H1 (cell line): ENCODE results near the gene PTPRF. TPM values are rescaled to one million over a fixed set of nuclear protein-coding genes. Genes with fewer than 3 reads are reported as not detected.

Experiments
- CTCF ChIA-PET: fragments of 300-600 bp; sonication (Branson Sonifier 250); formaldehyde crosslinking; loops from one replicate; lab custom pipeline; 2021; ENCODE audit not compliant: partially characterized antibody; lab: Charles Lee
- POLR2A ChIA-PET: fragments of 300-600 bp; sonication (Branson Sonifier 250); formaldehyde crosslinking; loops from one replicate; lab custom pipeline; 2021; ENCODE audit warnings: inconsistent platforms; ENCODE audit not compliant: partially characterized antibody; lab: Charles Lee
- DNase-seq, 2 experiments: peaks; one replicate each; pipeline versions ENCODE4 v3.0.0 to v3.0.0-alpha.2; 2010 to 2022; ENCODE audit warnings: low spot score in 2 of 2, low read depth in 1 of 2, mixed read lengths in 1 of 2
- FAIRE-seq: peaks from 2 replicates; lab custom pipeline; 2011; peaks lifted over from hg19 to GRCh38; lab: Jason Lieb, UNC
- H2AFZ ChIP-seq: 2 replicates; pipeline ENCODE4 v1.8.1; 2012; ENCODE audit warnings: low read length, inconsistent platforms
- H2AK5ac ChIP-seq: 2 replicates; pipeline ENCODE4 v1.6.1; 2013; ENCODE audit warnings: low read depth, low read length
- H2BK120ac ChIP-seq: replicated peaks from 2 replicates; pipeline ENCODE3; 2013; ENCODE audit warnings: low read depth, low read length, inconsistent platforms
- H2BK12ac ChIP-seq: 2 replicates; pipeline ENCODE4 v1.6.1; 2013; ENCODE audit warnings: low read depth, low read length
- H2BK15ac ChIP-seq: 2 replicates; pipeline ENCODE4 v1.6.1; 2013; ENCODE audit warnings: low read length
- H2BK20ac ChIP-seq: 2 replicates; pipeline ENCODE4 v1.6.1; 2013; ENCODE audit warnings: low read length
- H2BK5ac ChIP-seq: 2 replicates; pipeline ENCODE4 v1.6.1; 2013; ENCODE audit warnings: low read depth, low read length
- H3K14ac ChIP-seq: 2 replicates; pipeline ENCODE4 v1.6.1; 2013; ENCODE audit warnings: inconsistent platforms; ENCODE audit not compliant: insufficient read length
- H3K18ac ChIP-seq: 2 replicates; pipeline ENCODE4 v1.6.1; 2013; ENCODE audit warnings: low read length; ENCODE audit errors: extremely low read depth
- H3K23ac ChIP-seq: 2 replicates; pipeline ENCODE4 v1.6.1; 2013; ENCODE audit warnings: inconsistent platforms; ENCODE audit not compliant: insufficient read length
- H3K23me2 ChIP-seq: 2 replicates; pipeline ENCODE4 v1.6.1; 2013; ENCODE audit warnings: low read depth, low read length
- H3K27ac ChIP-seq: 2 replicates; pipeline ENCODE4 v1.6.1; 2011; ENCODE audit warnings: low read depth, low read length, inconsistent platforms
- H3K27me3 ChIP-seq, 4 experiments: replicated peaks in 1 of 4; 1 replicate in 1 of 4; 2 replicates in 3 of 4; pipeline versions ENCODE4 v1.6.1 to v1.8.1; 2011 to 2013; ENCODE audit warnings: low read length in 3 of 4, mild to moderate bottlenecking in 3 of 4, inconsistent platforms in 2 of 4, mixed read lengths in 2 of 4, moderate library complexity in 1 of 4; ENCODE audit not compliant: control insufficient read depth in 3 of 4, insufficient read depth in 3 of 4; ENCODE audit errors: extremely low read depth in 1 of 4
- H3K36me3 ChIP-seq, 4 experiments: 2 replicates each; pipeline versions ENCODE4 v1.6.1 to v1.8.1; 2011 to 2013; ENCODE audit warnings: mild to moderate bottlenecking in 4 of 4, low read length in 3 of 4, moderate library complexity in 2 of 4, control low read depth in 1 of 4, inconsistent platforms in 1 of 4; ENCODE audit not compliant: insufficient read depth in 4 of 4, control insufficient read depth in 2 of 4
- H3K4ac ChIP-seq: replicated peaks from 2 replicates; pipeline ENCODE3; 2013; ENCODE audit warnings: low read length, low read depth, mixed read lengths, inconsistent platforms; ENCODE audit not compliant: insufficient read length
- H3K4me1 ChIP-seq, 4 experiments: replicated peaks in 1 of 4; 1 replicate in 1 of 4; 2 replicates in 3 of 4; pipeline versions ENCODE4 v1.6.1 to v1.8.1; 2011 to 2013; ENCODE audit warnings: low read length in 3 of 4, inconsistent platforms in 2 of 4, mixed read lengths in 1 of 4; ENCODE audit not compliant: insufficient read depth in 4 of 4, control insufficient read depth in 3 of 4
- H3K4me2 ChIP-seq, 2 experiments: 2 replicates each; pipeline versions ENCODE4 v1.6.1 to v1.8.1; 2011 to 2013; ENCODE audit warnings: low read depth in 2 of 2, low read length in 2 of 2, control low read depth in 1 of 2, inconsistent platforms in 1 of 2, mild to moderate bottlenecking in 1 of 2; ENCODE audit not compliant: insufficient read depth in 1 of 2
- H3K4me3 ChIP-seq, 4 experiments: fragments of 200-600, 300-600 bp in 1 of 4; sonication (generic), shearing (Covaris generic), sonication (Bioruptor Twin) in 1 of 4; 2 replicates each; pipeline versions ENCODE4 v1.5.1 to v1.8.1; 2011 to 2016; ENCODE audit warnings: low read length in 4 of 4, low read depth in 3 of 4, control low read depth in 2 of 4, inconsistent platforms in 2 of 4, mild to moderate bottlenecking in 2 of 4, mixed read lengths in 1 of 4, moderate library complexity in 1 of 4; ENCODE audit not compliant: insufficient read depth in 2 of 4; ENCODE audit errors: extremely low read depth in 1 of 4
- H3K56ac ChIP-seq: replicated peaks from 2 replicates; pipeline ENCODE3; 2013; ENCODE audit warnings: low read depth, mild to moderate bottlenecking, mixed read lengths, low read length, inconsistent platforms; ENCODE audit not compliant: insufficient read length
- H3K79me1 ChIP-seq: 2 replicates; pipeline ENCODE4 v1.6.1; 2013; ENCODE audit warnings: low read depth, low read length, control low read depth
- H3K79me2 ChIP-seq, 2 experiments: 2 replicates each; pipeline versions ENCODE4 v1.6.1 to v1.8.1; 2012 to 2013; ENCODE audit warnings: low read length in 2 of 2, mild to moderate bottlenecking in 2 of 2, inconsistent platforms in 1 of 2; ENCODE audit not compliant: insufficient read depth in 2 of 2, control insufficient read depth in 1 of 2
- H3K9ac ChIP-seq, 4 experiments: replicated peaks in 1 of 4; 1 replicate in 1 of 4; 2 replicates in 3 of 4; pipeline versions ENCODE4 v1.6.1 to v1.8.1; 2011 to 2013; ENCODE audit warnings: low read depth in 3 of 4, low read length in 3 of 4, control low read depth in 2 of 4, mild to moderate bottlenecking in 2 of 4, moderate library complexity in 2 of 4, inconsistent platforms in 1 of 4; ENCODE audit errors: extremely low read depth in 1 of 4
- H3K9me3 ChIP-seq, 2 experiments: 2 replicates each; pipeline versions ENCODE4 v1.6.1 to v1.8.1; 2012 to 2013; ENCODE audit warnings: mild to moderate bottlenecking in 2 of 2, moderate library complexity in 2 of 2, control low read depth in 1 of 2, inconsistent platforms in 1 of 2, low read depth in 1 of 2, low read length in 1 of 2, mixed read lengths in 1 of 2; ENCODE audit not compliant: insufficient read depth in 2 of 2
- H4K20me1 ChIP-seq, 2 experiments: replicated peaks in 1 of 2; 2 replicates each; pipeline versions ENCODE3 to v1.8.1; 2011 to 2013; ENCODE audit warnings: inconsistent platforms in 2 of 2, low read length in 2 of 2, mild to moderate bottlenecking in 1 of 2; ENCODE audit not compliant: insufficient read depth in 2 of 2, control insufficient read depth in 1 of 2
- H4K5ac ChIP-seq: 2 replicates; pipeline ENCODE4 v1.6.1; 2013; ENCODE audit warnings: low read length, low read depth, mixed read lengths, inconsistent platforms; ENCODE audit not compliant: insufficient read length
- H4K8ac ChIP-seq: 2 replicates; pipeline ENCODE4 v1.8.0; 2013; ENCODE audit warnings: mild to moderate bottlenecking, moderate library complexity, low read length, inconsistent platforms; ENCODE audit not compliant: insufficient read depth; ENCODE audit errors: extremely low read depth
- H4K91ac ChIP-seq: replicated peaks from 2 replicates; pipeline ENCODE3; 2013; ENCODE audit warnings: low read length, mixed read lengths, inconsistent platforms; ENCODE audit not compliant: insufficient read length
- ASH2L ChIP-seq: fragments of 200-600, 300-600 bp; sonication (generic); IDR thresholded peaks from one replicate; pipeline ENCODE4 v1.7.1; 2017; ENCODE audit warnings: low read length
- CEBPB ChIP-seq: IDR thresholded peaks from 2 replicates; pipeline ENCODE4 v1.6.1; 2012; ENCODE audit warnings: low read depth, low read length
- CHD2 ChIP-seq: IDR thresholded peaks from 2 replicates; pipeline ENCODE4 v1.6.1; 2012; ENCODE audit warnings: low read length, improper control_type of control experiment
- EP300 ChIP-seq, 2 experiments: IDR thresholded peaks; 1 replicate in 1 of 2; 2 replicates in 1 of 2; pipeline ENCODE4 v1.6.1; 2011 to 2012; ENCODE audit warnings: low read depth in 2 of 2, low read length in 2 of 2, mild to moderate bottlenecking in 2 of 2, borderline replicate concordance in 1 of 2, inconsistent platforms in 1 of 2, moderate library complexity in 1 of 2
- GTF2F1 ChIP-seq: IDR thresholded peaks from 2 replicates; pipeline ENCODE4 v1.6.1; 2012; ENCODE audit warnings: low read depth, low read length, improper control_type of control experiment, borderline replicate concordance
- MAFK ChIP-seq: IDR thresholded peaks from 2 replicates; pipeline ENCODE4 v1.6.1; 2012; ENCODE audit warnings: low read depth, mild to moderate bottlenecking, improper control_type of control experiment, low read length
- POLR2A ChIP-seq, 2 experiments: IDR thresholded peaks; 1 replicate in 1 of 2; 2 replicates in 1 of 2; pipeline ENCODE4 v1.6.1; 2011; ENCODE audit warnings: low read depth in 2 of 2, low read length in 2 of 2, mild to moderate bottlenecking in 2 of 2; ENCODE audit errors: control extremely low read depth in 1 of 2
- SAP30 ChIP-seq: fragments of 300-600 bp; sonication (generic); IDR thresholded peaks from 2 replicates; pipeline ENCODE4 v1.7.1; 2012; ENCODE audit warnings: low read length, moderate library complexity, mild to moderate bottlenecking, inconsistent platforms; ENCODE audit not compliant: insufficient read depth, insufficient replicate concordance
- SIX5 ChIP-seq: IDR thresholded peaks from 2 replicates; pipeline ENCODE4 v1.6.1; 2011; ENCODE audit warnings: mild to moderate bottlenecking, low read depth, low read length
- TAF1 ChIP-seq: IDR thresholded peaks from 2 replicates; pipeline ENCODE4 v1.6.1; 2011; ENCODE audit warnings: mild to moderate bottlenecking, low read depth, low read length
- YY1 ChIP-seq: IDR thresholded peaks from 2 replicates; pipeline ENCODE4 v1.6.1; 2011; ENCODE audit warnings: low read depth, mild to moderate bottlenecking, low read length
- ZNF274 ChIP-seq: IDR thresholded peaks from 2 replicates; pipeline ENCODE4 v1.7.0; 2012; ENCODE audit warnings: low read length, borderline replicate concordance; ENCODE audit errors: extremely low read depth
- WGBS, 2 experiments: shearing (Covaris generic) in 1 of 2; methylation state at CpG; one replicate each; pipeline versions ENCODE4 v1.1.6 to v1.1.7; 2013 to 2015; ENCODE audit warnings: low lambda C conversion rate in 2 of 2, mixed read lengths in 2 of 2, inconsistent platforms in 1 of 2, low coverage in 1 of 2, missing lambda C conversion rate in 1 of 2; ENCODE audit not compliant: insufficient replicate concordance in 2 of 2, insufficient coverage in 1 of 2, insufficient read length in 1 of 2; ENCODE audit errors: extremely low coverage in 1 of 2, missing lambda C conversion rate in 1 of 2; 5-methylcytosine and 5-hydroxymethylcytosine counted together
- polyA plus RNA-seq, 7 experiments: library from polyadenylated mRNA; depleted of rRNA in 3 of 7; stranded (reverse) in 5 of 7; unstranded in 2 of 7; fragments of >200 nt in 5 of 7; fragments of 200-250 nt in 2 of 7; gene quantifications; 1 replicate in 5 of 7; 2 replicates in 1 of 7; 4 replicates in 1 of 7; pipeline versions ENCODE4 v1.2.1 to v1.2.3, GENCODE V29; 2011 to 2013; ENCODE audit warnings: missing spikeins in 2 of 7, mixed read lengths in 2 of 7
- total RNA-seq: library from RNA; stranded (reverse); fragmentation: NEBNext Ultra II Directional; extraction: Animal tissue kit (Norgen Biotek cat#: 25700); gene quantifications from 2 replicates; pipeline ENCODE4 v1.2.1, GENCODE V29; 2021

The PTPRF gene
- total and polyA plus RNA-seq, 2 of the 8 experiments (the other 6 are each of a cell fraction or from before 2014, with no cell fraction given) = 136 to 231 TPM

- Histone ChIP-seq H2BK15ac (peak overlapping the region; percentile 97; the same call in 1 of the 2 replicates), H3K4me1 (peaks cover 6 to 11% (median 7%) of the 10 kb centered on the region in 4 experiments; a peak in 5 of 7 replicates), H3K23ac (no peak overlapping the region), H3K36me3 (peaks cover 3 to 19% (median 11%) of the 10 kb centered on the region in 4 experiments), H3K4me3 (peak overlapping the region; percentile 73 to 95 (median 90)), H3K79me1 (no peaks in the 10 kb centered on the region; the same call in 1 of the 2 replicates), H2BK20ac (no peak overlapping the region; the same call in 1 of the 2 replicates), H2BK12ac (peak overlapping the region; percentile 99), H3K56ac (peak overlapping the region; percentile 98), H3K4ac (no peak overlapping the region), H3K27ac (peak overlapping the region; percentile 91), H2AK5ac (0 out of 2 replicates have a peak overlapping the region, but pooled peaks have one; percentile 17), H4K91ac (peak overlapping the region; percentile 72), H2AFZ (0 out of 2 replicates have a peak overlapping the region, but pooled peaks have one; percentile 87), H2BK120ac (no peak overlapping the region), H3K4me2 (peak overlapping the region; percentile 77 to 98), H3K79me2 (peaks cover 4 to 36% of the 10 kb centered on the region in 2 experiments; a peak in 3 of 4 replicates), H4K5ac (peak overlapping the region; percentile 97), H3K9me3 (no peaks in the 10 kb centered on the region), H2BK5ac (peak overlapping the region; percentile 99), H3K23me2 (peaks cover 10% of the 10 kb centered on the region), H4K8ac (peak overlapping the region; percentile 94), H4K20me1 (peaks cover 3 to 6% of the 10 kb centered on the region in 2 experiments), H3K14ac (no peak overlapping the region), H3K27me3 (no peaks in the 10 kb centered on the region), H3K9ac (peak overlapping the region; percentile 81 to 86 (median 84)), H3K18ac (peak overlapping the region; percentile 99)
- FAIRE-seq = peak; percentile 52
- peak; percentile 92 to 96 for DNase-seq
- POLR2A ChIA-PET = interaction anchor here (0.7 to 33.2 kb wide), 45 partner anchors 9 to 380 kb away, joined by 3 to 651 read pairs (median 4); partner anchors contain the start of genes ATP6V0B, HYI, PTPRF and ST3GAL3
- 0% methylated on average over 17 of the region's 33 CpGs; no CpG with 5 or more reads in 1 of the 2 experiments for WGBS, 2 experiments
- CTCF ChIA-PET = interaction anchor here (0.7 to 3.0 kb wide), 8 partner anchors 10 to 284 kb away, joined by 3 to 8 read pairs (median 4); no protein-coding TSS in a partner anchor
- TF ChIP-seq TAF1 (peak; percentile 98), ZNF274 (no peak), SAP30 (peak; percentile 78), GTF2F1 (no peak), SIX5 (no peak), EP300 (IDR thresholded peaks at IDR 0.05; ENCODE audit: borderline replicate concordance in 1 of 2, low read depth in 2 of 2, low read length in 2 of 2) (0 out of 3 replicates have a peak, but pooled peaks of 1 of the 2 experiments have one; percentile 2), CHD2 (peak; percentile 78), POLR2A (IDR thresholded peaks at IDR 0.05; ENCODE audit: control extremely low read depth in 1 of 2, low read depth in 2 of 2, low read length in 2 of 2) (peak; percentile 99 to 100), CEBPB (peak; percentile 80), ASH2L (peak; percentile 78), MAFK (no peak), YY1 (no peak)
Observed at GRCh38 chr1:43650310-43651085, 119.8 kb downstream of the PTPRF start.
